Neural cell (in vitro differentiated cells): ENCODE measurements around the gene NASP.

Experiments
- CTCF ChIP-seq: fragments of 450-650 bp; IDR thresholded peaks from 2 replicates; pipeline ENCODE4 v1.5.1; 2014; ENCODE audit warnings: antibody characterized with exemption, mild to moderate bottlenecking, moderate library complexity; ENCODE audit not compliant: poor library complexity, severe bottlenecking
- EP300 ChIP-seq: fragments of 450-650 bp; conservative IDR thresholded peaks from 2 replicates; pipeline ENCODE4 v1.6.1; 2014; ENCODE audit warnings: antibody characterized with exemption, mild to moderate bottlenecking, moderate library complexity; ENCODE audit not compliant: poor library complexity, severe bottlenecking
- EZH2 ChIP-seq: fragments of 200-600, 300-800 bp; shearing (Covaris generic), sonication (generic); IDR thresholded peaks from 2 replicates; pipeline ENCODE4 v1.6.1; 2014; ENCODE audit warnings: antibody characterized with exemption, low read length, borderline replicate concordance, mild to moderate bottlenecking; ENCODE audit not compliant: insufficient read depth, poor library complexity, severe bottlenecking
- POLR2AphosphoS5 ChIP-seq: IDR thresholded peaks from 2 replicates; pipeline ENCODE4 v1.6.1; 2012
- REST ChIP-seq: IDR thresholded peaks from 2 replicates; pipeline ENCODE4 v1.6.1; 2012; ENCODE audit warnings: borderline replicate concordance

- TF ChIP-seq EP300 (no peak), CTCF (no peak), REST (no peak), EZH2 (no peak), POLR2AphosphoS5 (no peak)
Measured at GRCh38 chr1:45536886-45537285, 47.0 kb upstream of the NASP start.
